Gastroesophageal sphincter (tissue), 3 donors: ENCODE measurements around the gene IL36B.

Source experiments
- EP300 ChIP-seq: sonication (generic); formaldehyde crosslinking; IDR thresholded peaks from one replicate; pipeline ENCODE4 v1.6.1; 2017; ENCODE audit warnings: antibody characterized with exemption, mild to moderate bottlenecking
- POLR2A ChIP-seq, 2 donors: fragments of 450-650 bp; IDR thresholded peaks; one replicate each; pipeline ENCODE4 v1.6.1; 2017; ENCODE audit warnings: antibody characterized with exemption in 2 of 2, mild to moderate bottlenecking in 2 of 2, moderate library complexity in 1 of 2
- POLR2AphosphoS5 ChIP-seq: sonication (generic); formaldehyde crosslinking; IDR thresholded peaks from one replicate; pipeline ENCODE4 v1.6.1; 2017; ENCODE audit warnings: antibody characterized with exemption
- TF ChIP-seq, protein P1 (sequence below), 4 experiments: fragments of 200-600 bp in 2 of 4; fragments of 450-650 bp in 2 of 4; sonication (generic) in 1 of 4; IDR thresholded peaks; one replicate each; pipeline ENCODE4 v1.5.1; 2017 to 2019; ENCODE audit warnings: antibody characterized with exemption in 4 of 4, mild to moderate bottlenecking in 2 of 4, moderate library complexity in 2 of 4

DNA sequence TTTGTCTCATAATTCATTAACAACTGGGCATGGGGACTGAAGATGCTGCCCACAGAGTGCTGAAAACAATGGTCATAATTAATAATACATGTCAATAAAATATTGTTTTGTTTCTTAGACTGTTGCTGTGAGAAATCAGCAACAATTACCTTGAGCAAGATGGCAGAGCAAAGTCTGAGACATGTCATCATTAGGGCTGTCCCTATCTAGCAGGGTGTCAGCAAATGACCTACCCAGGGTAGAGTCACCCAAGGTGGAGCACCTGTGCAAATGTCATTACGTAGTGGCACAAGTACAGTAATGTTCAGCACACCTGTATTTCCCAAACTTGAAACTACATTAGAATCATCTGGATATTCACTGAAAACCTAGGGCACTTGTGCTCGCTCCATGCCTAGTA, 58.0 kb downstream of the IL36B start:
- TF ChIP-seq EP300 (no peak), POLR2AphosphoS5 (no peak), POLR2A (IDR thresholded peaks at IDR 0.05) (no peak)
- TF ChIP-seq, protein P1, sequence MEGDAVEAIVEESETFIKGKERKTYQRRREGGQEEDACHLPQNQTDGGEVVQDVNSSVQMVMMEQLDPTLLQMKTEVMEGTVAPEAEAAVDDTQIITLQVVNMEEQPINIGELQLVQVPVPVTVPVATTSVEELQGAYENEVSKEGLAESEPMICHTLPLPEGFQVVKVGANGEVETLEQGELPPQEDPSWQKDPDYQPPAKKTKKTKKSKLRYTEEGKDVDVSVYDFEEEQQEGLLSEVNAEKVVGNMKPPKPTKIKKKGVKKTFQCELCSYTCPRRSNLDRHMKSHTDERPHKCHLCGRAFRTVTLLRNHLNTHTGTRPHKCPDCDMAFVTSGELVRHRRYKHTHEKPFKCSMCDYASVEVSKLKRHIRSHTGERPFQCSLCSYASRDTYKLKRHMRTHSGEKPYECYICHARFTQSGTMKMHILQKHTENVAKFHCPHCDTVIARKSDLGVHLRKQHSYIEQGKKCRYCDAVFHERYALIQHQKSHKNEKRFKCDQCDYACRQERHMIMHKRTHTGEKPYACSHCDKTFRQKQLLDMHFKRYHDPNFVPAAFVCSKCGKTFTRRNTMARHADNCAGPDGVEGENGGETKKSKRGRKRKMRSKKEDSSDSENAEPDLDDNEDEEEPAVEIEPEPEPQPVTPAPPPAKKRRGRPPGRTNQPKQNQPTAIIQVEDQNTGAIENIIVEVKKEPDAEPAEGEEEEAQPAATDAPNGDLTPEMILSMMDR (IDR thresholded peaks at IDR 0.05): no peak
